ENCODE measurements around the gene TRIO. TPM values are rescaled to one million over a fixed set of nuclear protein-coding genes. Genes with fewer than 3 reads are reported as not detected.

TRIO gene
- total RNA-seq, 1 donor from 2014 or later = 148 TPM

- Histone ChIP-seq H3K36me3 (no peaks in the 10 kb centered on the region), H3K4me3 (no peak overlapping the region), H3K9me3 (no peaks in the 10 kb centered on the region), H3K27me3 (no peaks in the 10 kb centered on the region), H3K4me1 (peaks cover 49% of the 10 kb centered on the region), H3K27ac (no peak overlapping the region)
- no peak for TF ChIP-seq CTCF (IDR thresholded peaks at IDR 0.05)
- peak; percentile 62 for ATAC-seq
- intact Hi-C loops (cut with DNase I) = no loop called here
- DNase-seq = no peak
These were observed 23.3 kb downstream of the TRIO start for GRCh38 chr5:14166437-14166836.

DNA sequence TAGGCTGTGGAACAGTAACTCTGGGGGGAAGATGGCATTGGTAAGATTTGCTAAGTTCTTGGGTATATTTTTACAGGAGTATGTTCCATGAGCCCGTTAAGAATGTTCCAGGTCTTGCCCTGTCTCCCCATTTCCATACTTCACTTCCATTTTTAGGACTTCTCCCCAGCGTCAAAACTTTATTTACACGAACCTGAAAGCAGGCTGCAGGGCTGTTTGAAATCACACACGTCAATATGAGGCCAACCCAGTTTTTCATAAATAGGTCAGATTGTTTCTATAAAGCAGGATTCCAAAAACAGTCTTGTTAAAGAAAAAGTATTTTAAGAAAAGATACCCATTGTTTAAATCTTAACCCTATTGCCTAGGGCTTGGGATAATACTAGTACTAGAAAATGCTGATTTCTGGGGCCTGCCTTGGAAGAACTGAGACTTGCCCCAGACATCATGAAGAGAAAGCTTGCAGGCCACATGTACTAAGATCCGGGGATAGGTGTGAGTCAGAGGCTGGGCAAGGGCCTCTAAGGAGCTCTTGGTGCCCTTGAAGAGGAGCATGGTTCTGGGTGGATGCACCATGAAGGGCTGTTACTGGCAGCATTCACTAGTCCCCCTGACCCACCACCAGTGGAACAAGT, 24.2 kb downstream of the TRIO start:
- no peak for TF ChIP-seq CTCF (IDR thresholded peaks at IDR 0.05)
- intact Hi-C loops (cut with DNase I) = no loop called here
- peak; percentile 64 for ATAC-seq
- H3K36me3 ChIP-seq = no peaks in the 10 kb centered on the region
- no peaks in the 10 kb centered on the region for H3K9me3 ChIP-seq
- H3K4me1 ChIP-seq = peaks cover 54% of the 10 kb centered on the region
- H3K27me3 ChIP-seq = no peaks in the 10 kb centered on the region
- no peak overlapping the region for H3K27ac ChIP-seq
- no peak overlapping the region for H3K4me3 ChIP-seq
- no peak for DNase-seq

DNA sequence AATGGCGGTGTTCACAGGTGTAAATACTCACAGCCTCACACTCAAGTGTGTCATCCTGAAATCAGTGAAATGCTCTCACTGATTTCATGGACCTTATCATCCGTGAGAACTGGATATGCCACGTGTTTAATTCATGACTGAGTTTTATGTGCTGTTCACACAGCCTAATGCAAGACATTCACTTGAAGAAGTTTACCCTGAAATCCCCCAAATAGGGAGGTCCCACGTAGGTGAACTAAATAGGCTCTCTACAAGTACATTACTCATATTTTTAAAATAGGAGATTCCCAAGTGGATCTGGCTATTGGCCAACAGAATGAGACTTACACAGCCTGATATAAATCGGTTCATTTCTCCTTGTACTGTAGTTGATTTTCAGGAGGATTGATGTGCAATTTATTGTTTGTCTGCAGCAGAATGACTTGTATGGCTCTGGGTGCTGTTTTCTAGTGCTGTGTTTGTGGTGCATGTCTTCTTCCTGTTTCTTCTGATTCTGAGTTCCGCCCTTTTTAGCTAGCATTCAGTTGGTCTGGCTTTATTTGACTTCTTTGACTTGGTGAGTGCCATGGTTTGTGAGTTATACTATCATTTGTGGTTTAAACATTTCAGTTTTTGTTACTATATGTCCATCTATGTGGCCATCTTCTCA, 25.1 kb downstream of the TRIO start:
- no peak for ATAC-seq
- H3K27ac ChIP-seq = no peak overlapping the region

GRCh38 chr5:14168793-14169262, 25.7 kb downstream of the TRIO start:
- ATAC-seq (no peak), DNase-seq (no peak)
- Histone ChIP-seq H3K27ac (no peak overlapping the region), H3K9me3 (no peaks in the 10 kb centered on the region), H3K27me3 (no peaks in the 10 kb centered on the region), H3K36me3 (no peaks in the 10 kb centered on the region), H3K4me1 (peaks cover 69% of the 10 kb centered on the region), H3K4me3 (no peak overlapping the region)
- TF ChIP-seq CTCF (IDR thresholded peaks at IDR 0.05) = no peak
- intact Hi-C loops (cut with DNase I) = no loop called here

More for the DNA sequence above, 25.1 kb downstream of the TRIO start:
- Histone ChIP-seq H3K27me3 (no peaks in the 10 kb centered on the region), H3K36me3 (no peaks in the 10 kb centered on the region), H3K9me3 (no peaks in the 10 kb centered on the region), H3K4me3 (no peak overlapping the region), H3K4me1 (peaks cover 63% of the 10 kb centered on the region)
- no peak for DNase-seq
- no peak for TF ChIP-seq CTCF (IDR thresholded peaks at IDR 0.05)
- intact Hi-C loops (cut with DNase I) = no loop called here

GRCh38 chr5:14171046-14171445, 27.9 kb downstream of the TRIO start:
- intact Hi-C loops (cut with DNase I) = no loop called here
- Histone ChIP-seq H3K4me1 (peaks cover 71% of the 10 kb centered on the region), H3K27me3 (no peaks in the 10 kb centered on the region), H3K36me3 (no peaks in the 10 kb centered on the region), H3K27ac (no peak overlapping the region), H3K4me3 (no peak overlapping the region), H3K9me3 (no peaks in the 10 kb centered on the region)
- DNase-seq (no peak), ATAC-seq (no peak)
- no peak for TF ChIP-seq CTCF (IDR thresholded peaks at IDR 0.05)

All from upper lobe of right lung (tissue), 1 donor.